HL-60 (cell line): ENCODE data around the gene CHD9.

ENCODE experiments used
- CTCF ChIP-seq: IDR thresholded peaks from one replicate; pipeline ENCODE4 v1.5.1; 2011; ENCODE audit warnings: low read length, control low read depth, inconsistent platforms; ENCODE audit not compliant: insufficient read depth
- GABPA ChIP-seq: IDR thresholded peaks from 2 replicates; pipeline ENCODE4 v1.6.1; 2012; ENCODE audit warnings: low read depth

- no peak for TF ChIP-seq GABPA
- TF ChIP-seq CTCF: no peak
These were observed 242.7 kb downstream of the CHD9 start for GRCh38 chr16:53297477-53297876.
